NCI-H69 (cell line): ENCODE measurements around the gene ARPC5L.
"Not testable (repeated sequence)": the region's sequence is repeated elsewhere in the genome, so short reads cannot be mapped to it uniquely, and the experiment has no call there.

Experiments used
- DNase-seq: peaks from one replicate; lab custom pipeline; 2025; lab: John Stamatoyannopoulos, UW

Gene ARPC5L

DNA sequence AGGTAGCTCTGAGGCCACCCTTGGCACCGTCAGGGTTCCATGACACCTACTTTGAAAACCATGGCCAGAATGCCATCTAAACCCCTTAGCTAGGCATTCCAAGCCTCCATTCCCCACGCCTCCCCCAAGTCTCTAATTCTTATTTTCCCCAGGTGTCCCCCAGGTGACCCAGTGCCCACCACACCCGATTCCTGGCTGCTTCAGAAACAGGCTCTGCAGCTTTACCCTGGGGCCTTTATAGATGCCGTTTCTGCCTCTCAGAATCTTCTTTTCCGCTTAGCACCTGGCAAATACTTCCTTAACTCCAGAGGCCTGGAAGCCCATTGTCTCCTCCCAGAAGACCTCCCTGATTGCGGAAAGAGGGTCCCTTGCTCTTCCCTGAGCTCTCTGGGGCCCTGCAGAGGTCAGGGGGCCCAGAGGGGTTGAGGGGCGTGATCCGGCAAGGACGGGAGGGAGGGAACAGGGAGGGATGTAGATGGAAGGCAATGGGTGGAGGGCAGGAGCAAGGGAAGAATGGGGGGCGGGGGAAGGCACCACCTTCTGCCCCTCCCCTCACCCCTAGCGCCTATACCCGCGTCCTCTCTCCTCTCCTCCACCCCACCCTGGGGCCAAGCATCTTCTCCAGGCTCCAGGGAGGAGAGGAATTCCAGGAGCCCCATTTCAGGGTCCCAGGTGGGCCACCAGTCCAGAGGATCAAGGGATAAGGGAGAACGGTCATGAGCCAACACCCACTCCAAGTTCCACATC, 20.7 kb upstream of the ARPC5L start:
- DNase-seq: no peak

DNA sequence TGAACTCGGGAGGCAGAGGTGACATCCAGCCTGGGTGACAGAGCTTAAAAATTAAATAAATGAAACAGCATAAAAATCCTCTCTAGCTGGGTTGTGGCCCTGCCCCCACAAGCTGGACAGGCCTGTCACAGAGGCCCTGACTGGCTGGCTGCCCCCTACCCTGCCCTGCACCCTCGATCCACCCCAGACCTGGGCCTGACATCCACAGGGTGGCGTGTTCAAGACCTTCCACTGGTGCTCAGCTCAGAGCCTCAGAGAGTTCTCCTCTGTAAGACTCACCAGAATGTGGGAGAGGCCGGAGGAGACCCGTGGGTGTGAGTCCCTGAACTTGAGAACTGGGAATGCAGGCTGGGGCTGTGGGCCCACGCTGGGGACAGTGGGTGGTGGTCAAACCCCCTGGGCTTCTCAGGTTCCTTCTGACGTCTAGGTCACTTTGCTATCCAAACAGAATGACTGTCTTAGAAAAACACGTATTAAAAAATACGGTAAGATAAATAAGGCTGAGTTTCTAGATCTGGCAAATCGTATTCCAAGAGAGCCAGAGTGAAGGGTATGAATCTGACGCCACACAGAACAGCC, 18.4 kb upstream of the ARPC5L start:
- no peak for DNase-seq

DNA sequence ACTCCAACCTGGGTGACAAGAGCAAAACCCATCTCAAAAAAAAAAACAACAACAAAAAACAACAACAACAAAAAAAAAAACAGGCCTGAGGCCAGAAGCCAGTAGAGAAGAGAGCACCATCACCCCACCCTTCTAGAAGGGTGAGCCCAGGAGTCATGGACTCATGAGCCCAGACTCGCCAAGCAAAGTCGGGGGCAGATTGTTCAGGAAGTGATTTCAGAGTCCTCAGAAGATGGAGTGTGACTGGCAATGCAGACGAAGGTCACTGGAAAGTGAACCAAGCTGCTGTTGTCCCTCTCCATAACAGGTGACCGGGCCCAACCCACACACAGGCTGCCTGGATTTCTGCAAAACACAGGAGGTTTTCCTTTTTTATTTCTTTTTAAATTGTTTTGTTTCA, 17.6 kb upstream of the ARPC5L start:
- no peak for DNase-seq

DNA sequence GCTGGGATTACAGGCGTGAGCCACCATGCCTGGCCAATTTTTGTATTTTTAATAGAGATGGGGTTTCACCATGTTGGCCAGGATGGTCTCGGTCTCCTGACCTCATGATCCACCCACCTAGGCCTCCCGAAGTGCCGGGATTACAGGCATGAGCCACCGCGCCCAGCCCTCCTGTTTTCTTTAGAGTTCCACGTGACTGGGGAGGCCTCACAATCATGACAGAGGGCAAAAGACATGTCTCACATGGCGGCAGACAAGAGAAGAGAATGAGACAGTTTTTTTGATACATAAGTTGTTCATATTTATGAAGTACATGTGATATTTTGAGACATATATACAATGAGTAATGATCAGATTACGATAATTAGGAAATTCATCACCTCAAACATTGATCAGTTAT, 15.5 kb upstream of the ARPC5L start:
- DNase-seq: not testable (repeated sequence)

DNA sequence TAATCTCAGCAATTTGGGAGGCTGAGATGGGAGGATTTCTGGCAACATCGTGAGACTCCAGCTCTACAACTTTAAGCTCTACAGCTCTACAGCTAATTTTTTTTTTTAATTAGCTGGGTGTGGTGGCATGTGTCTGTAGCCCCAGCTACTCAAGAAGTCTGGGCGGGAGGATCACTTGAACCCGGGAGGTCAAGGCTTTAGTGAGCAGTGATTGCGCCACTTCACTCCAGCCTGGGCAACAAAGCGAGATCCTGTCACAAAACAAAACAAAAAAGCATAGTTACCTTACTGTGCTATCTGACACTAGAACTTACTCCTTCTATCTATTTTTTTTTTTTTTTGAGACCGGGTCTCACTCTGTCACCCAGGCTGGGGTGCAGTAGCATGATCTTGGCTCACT, 15.0 kb upstream of the ARPC5L start:
- no peak for DNase-seq

DNA sequence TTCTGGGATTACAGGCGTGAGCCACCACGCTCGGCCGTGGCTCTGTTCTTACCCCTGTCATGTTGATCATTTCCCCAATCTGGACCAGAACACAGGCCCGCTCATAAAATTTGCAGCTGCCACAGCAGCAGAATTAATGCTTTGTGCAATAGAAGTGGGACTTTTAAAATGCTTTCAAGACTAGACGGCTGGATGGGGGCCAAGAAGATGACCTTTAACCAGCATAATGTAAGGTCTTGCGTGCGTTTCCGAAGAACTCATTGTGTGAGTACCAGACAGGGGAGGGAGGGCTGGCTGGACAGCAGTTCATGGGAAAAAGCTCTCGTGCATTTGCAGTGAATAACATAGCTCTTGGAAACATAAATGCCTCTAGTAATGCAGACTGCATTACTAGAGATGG, 12.1 kb upstream of the ARPC5L start:
- DNase-seq: peak; percentile 17

DNA sequence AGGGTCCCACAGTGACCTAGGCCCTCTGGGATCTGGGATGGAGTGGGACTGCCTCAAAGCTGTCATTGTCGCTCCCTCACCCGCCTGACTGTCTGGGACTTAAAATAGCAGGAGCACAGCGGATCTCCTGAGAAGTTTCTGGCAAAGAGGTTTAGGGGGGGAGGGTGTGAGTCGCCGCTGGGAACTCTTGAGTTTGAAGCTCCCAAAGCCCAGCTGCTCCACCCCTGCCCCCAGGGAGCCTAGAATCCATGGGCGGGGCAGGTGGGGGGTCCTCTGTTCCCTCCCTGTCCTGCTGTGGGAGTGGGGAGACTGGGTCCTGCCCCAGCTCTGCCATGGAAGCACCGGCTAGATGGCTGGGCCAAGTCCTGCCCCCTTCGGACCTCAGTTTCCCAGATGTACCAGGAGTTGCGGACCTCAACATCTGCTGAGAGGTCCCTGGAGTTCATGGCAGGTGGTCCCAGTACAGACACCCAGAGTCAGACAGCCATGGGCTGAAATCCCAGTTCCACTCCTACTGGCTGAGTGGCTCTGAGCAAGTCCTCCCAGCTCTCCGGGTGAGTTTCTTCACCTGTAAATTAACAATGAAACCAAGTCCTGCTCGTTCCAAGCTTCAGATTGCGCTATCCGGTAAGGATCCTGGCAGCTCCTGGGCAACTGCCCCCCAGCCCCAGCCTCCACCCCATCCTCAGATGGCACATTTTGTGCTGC, 9.7 kb upstream of the ARPC5L start:
- no peak for DNase-seq

DNA sequence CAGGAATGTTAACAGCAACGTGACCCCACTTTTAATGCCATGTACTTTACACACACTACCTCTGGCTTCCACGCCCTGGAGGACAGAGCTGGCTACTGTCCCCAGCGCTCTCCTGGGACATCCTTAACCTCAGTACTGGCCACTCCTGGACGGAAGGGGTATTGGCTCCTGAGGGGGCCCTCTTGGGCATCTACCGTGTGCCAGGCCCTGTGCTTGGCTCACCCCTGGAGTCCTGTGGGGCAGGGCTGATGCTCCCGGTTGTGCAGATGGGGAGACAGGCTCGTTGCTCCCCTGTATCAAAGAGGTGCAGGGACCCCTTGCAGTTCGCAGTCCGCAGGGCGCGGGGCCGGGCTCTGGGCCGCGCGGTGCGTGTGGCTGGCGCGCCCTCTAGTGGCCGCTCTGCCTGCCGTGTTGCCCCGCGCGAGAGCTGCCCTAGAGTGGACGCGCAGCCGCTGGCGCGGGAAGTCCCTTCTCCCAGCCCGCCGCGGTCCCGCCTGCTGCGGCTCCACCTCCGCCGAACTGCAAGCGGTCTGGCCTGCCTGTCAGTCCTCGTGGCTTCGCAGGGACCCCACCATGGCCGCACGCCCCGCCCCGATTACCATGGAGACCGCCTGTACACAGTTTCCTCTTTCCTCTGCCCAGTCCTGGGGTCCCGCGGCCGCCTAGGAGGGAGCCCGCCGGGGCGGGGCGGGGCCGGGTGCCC, 8.9 kb upstream of the ARPC5L start, which contains the start of gene WDR38:
Gene WDR38, plus strand, starts transcription at position 632 of the 703 bp plus-strand sequence. CDS start 72 bp downstream, outside the sequence.
- peak; percentile 91 for DNase-seq

DNA sequence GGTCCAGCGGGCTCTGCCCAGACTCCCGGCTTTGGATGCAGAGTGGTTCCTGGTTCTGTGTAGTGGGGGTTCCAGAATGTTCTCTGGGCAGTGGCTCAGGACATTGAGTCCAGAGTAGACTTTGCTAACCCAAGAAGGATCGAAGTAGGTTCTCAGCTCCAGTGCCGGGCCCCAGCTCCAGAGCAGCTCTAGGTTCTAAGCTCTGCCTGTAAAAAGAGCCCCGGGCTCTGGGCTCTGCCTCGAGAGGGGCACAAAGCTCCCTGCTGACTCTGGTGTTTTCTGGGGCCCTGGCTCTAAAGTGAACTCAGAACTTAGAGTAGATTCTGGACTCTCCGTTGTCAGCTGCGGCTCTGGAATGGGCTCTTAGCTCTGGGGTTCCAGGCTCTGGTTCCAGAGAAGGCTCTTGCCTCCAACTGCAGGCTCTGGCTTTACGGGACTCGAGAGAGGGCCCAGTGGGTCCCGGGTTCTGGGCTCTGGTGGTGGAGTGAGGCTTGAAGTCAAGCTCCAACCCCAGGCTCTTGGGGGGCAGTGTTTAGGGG, 8.3 kb upstream of the ARPC5L start:
- DNase-seq: peak; percentile 45

DNA sequence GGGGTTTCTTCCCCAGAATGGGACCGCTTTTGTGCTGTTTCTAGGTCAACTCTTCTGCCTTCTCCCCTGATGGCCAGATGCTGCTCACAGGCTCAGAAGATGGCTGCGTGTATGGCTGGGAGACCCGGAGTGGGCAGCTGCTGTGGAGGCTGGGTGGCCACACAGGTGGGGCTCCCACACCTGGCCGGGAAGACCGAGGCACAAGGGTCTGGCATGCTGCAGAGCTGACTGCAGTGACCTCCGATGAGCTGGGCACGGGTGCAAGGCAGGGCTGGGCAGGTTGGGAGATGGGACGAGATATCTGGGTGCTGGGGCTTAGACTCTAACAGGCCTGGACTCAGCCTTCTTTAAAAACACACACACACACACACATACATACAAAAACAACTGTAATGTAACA, 7.8 kb upstream of the ARPC5L start:
- DNase-seq: no peak

DNA sequence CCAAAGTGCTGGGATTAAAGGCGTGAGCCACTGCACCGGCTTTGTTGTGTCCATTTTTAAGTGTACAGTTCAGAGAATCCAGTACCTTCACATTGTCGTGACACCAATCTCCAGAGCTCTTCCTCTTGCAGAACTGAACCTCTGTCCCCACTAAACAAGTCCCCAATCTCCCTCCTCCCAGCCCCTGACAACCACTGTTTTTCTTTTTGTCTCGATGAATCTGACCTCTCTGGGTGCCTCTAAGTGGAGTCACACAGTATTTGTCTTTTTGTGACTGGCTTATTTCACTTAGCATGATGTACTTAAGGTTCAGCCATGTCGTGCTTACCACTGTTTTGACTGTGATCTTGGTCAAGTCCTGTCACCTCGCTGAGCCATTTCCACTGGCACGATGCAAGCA, 7.1 kb upstream of the ARPC5L start:
- no peak for DNase-seq

DNA sequence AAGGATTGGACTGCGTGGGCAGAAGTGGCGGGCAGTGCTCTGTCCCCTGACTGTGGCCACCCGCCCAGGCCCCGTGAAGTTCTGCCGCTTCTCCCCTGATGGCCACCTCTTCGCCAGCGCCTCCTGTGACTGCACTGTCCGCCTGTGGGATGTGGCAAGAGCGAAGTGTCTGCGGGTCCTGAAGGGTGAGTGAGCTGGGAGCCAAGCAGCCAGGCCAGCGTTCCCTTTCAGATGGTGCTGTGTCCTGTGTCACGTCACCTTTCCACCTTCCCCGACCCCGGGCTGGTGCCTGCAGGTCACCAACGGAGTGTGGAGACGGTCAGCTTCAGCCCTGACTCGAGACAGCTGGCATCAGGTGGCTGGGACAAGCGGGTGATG, 6.4 kb upstream of the ARPC5L start:
- DNase-seq: no peak

DNA sequence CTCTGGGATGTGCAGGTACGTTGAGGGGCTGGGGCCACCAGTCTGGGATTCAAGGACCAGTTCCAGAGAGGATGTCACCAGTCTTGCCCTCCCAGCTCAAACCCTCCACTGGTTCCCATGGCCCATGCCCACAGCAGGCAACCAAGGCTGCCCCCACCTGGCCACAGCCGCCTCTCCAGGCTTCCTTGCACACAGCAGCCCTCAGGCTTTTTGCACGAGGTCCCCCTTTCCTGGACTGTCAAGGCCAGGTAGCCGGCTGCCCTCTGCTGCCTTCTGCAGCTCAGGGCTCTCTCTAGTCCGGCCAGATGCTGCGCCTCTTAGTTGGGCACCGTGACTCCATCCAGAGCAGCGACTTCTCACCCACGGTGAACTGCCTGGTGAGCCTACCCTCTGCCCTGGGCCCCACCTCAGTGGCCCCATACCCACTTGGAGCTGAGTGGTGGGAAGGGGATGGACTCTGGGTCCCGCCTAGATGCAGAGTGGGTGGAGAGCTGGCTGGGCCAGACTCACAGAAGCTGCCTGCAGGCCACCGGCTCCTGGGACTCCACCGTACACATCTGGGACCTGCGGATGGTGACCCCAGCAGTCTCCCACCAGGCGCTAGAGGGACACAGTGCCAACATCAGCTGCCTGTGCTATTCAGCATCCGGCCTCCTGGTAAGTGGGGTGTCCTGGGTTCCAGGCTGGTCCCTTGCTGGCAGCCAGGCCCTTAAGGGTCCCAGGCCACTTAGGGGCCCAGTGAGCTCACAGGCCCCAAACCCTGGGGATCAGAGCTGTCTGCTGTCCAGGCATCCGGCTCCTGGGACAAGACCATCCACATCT, 5.8 kb upstream of the ARPC5L start:
- DNase-seq: peak; percentile 57

DNA sequence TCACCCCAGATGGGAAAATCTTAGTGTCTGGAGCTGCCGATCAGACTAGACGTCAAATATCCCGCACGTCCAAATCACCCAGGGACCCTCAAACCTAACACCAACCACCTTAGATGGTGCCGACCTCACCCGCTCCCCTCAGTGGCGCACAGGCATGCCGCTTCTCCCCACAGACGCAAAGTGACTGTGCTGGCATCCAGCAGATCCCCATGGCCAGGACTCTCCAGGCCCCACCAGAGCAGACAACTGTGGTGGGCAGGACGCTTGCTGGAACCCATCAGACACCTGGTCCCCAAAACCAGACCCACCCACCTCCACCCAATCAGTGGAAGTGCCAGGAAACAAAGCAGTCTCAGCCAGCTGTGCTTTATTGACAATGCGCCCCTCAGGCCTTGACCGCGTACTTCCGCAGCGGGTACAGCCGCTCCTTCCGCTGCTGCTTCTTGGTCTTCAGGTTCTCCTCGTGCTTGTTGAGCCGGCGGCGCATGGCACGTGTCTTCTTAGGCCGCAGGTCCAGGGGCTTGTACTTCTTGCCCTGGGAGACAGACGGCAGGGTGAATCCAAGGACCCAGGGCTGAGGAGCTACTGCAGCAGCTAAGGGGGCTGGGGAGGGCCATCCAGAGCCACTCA, 4.3 kb upstream of the ARPC5L start:
- DNase-seq: no peak

DNA sequence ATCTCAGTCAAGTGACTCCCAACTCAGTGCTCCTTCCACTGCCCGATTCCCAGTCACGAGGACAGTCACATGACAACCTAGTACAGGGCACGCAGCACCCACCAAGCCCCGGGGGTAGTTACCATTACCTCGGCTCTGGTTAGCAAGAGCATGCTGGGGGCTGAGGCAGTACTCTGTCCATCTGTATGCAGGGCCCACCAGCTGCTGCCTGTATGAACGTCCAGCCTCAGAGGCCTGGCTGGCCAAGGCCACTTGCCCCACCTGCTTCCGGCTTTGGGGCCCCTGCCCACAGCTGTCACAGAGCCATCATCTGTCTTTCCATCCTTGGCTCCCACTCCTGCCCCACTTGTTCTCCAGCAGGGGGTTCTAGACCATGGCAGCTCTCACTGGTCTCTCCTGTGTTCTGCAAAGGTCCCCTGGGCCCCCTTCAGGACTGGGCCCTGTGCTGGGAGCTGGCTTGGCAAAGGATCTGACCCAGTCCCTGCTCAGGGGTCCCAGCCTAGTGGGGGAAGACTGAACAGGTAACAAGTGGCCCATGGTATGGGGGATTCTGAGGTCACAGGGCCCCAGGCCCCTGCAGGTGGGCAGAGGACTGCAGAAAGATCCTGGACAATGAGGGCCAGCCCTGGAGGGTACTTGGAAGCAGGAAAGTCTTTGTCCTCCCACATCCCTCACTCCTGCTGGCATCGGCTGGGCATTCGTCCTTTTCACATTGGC, 3.4 kb upstream of the ARPC5L start:
- DNase-seq: no peak

DNA sequence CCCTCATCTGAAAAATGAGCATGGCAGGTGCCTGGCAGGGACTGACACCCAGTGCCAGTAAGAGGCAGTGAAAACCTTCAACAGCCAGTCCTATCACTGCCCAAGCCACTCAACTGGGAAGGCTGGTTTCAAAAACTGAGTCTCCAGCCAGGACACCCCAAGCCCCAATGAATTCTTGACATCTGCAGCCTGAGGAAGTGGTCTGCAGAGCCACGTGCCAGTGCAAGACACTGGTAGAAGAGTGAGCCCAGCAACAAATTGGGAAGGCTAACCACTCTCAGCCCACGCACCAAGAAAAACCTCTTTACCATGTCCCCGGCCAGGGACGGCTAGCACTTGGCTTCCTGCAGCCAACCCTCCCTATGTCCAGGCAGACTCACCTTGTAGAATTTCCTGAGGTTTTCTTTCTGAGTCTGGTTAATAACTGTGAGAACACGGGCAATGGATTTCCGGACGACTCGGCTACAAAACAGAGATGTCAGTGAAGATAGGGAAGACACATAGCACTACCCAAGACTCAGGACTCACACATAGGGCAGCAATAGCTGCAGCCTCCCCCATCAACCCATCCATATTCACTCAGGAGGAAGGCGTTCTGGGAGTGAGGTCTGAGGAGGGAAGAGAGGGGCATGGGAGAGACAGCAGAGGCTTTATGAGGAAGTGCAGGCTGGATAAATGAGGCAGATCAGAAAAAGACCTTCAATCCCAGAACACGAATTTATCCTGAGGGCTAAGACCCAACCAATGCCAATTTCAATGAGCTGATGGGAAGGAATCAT, 1.9 kb upstream of the ARPC5L start:
- DNase-seq: no peak

DNA sequence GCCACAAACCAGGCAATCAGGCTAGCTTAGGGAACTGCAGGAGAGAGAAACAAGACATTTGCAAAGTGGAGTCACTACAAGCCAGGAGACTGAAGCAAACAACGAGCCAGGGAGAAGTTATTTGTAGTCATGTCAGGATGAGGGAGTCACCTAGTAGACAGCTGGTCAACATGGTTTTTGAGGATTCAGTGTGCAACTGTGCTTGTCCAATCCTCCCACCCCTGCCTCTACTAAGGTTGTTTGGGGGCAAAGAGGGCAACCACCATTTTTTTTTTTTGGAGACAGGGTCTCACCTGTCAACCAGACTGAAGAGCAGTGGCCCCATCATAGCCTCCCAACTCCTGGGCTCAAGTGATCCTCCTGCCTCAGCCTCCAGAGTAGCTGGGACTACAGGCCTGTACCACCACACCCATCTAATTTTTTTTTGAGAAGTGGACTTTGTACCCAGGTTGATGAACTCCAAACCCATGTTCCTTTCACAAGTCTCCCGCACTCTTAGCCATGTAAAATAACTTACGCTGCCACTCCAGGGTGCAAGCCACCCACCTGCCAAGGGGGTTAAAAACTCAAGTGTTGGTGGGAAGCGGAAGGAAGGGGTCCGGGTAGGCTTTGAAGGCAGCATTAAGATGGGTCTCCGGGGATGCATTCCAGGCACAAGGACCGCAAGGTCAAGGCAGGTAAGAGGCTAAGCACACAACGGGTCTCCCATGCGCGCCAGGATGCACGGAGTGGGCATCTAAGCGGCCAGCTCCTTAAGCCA, 1.2 kb upstream of the ARPC5L start:
- DNase-seq: no peak

DNA sequence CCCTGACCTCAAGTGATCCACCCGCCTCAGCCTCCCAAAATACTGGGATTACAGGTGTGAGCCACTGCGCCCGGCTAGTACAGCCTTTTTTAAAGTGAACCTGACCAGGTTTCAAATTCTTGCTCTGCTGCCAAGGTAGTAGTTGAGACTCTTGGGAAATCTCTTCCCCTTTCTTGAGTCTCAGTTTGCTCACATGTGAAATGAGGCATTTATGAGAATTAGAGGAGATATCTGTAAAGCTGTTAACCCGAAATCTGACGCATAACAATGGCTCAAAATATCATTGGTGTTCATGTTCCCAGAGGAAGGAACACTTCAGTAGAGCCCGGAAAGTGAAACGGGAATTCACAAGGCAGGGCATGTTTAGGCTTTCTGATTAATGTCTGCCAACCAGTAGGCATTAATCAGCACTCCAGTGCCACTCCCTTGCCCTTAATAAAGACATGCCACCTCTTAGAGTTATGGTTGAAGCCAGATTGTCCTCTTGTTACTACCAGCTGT, 1.5 kb downstream of the ARPC5L start:
- DNase-seq: peak; percentile 26
